ENCODE results near the gene TMEM51. TPM values are rescaled to one million over a fixed set of nuclear protein-coding genes. Genes with fewer than 3 reads are reported as not detected.

Gene TMEM51
- total and polyA plus RNA-seq, 2 donors, result 3.4 to 9.7 TPM

- Histone ChIP-seq H3K36me3 (ENCODE audit: control insufficient read depth in 2 of 2, insufficient read depth in 2 of 2, low read length in 1 of 2) (no peaks in the 10 kb centered on the region), H3K27me3 (ENCODE audit: control insufficient read depth in 2 of 2, insufficient read depth in 1 of 2, low read length in 1 of 2) (no peaks in the 10 kb centered on the region), H3K9me3 (ENCODE audit: control insufficient read depth in 2 of 2, insufficient read depth in 1 of 2, low read length in 1 of 2) (no peaks in the 10 kb centered on the region), H3K4me1 (ENCODE audit: control insufficient read depth in 2 of 2, insufficient read depth in 2 of 2, low read length in 2 of 2) (no peaks in the 10 kb centered on the region), H3K4me3 (ENCODE audit: low read length in 2 of 2) (no peak overlapping the region), H3K27ac (ENCODE audit: low read depth in 1 of 2, low read length in 1 of 2) (no peak overlapping the region)
- WGBS, result 93% methylated on average over 9 of the region's 9 CpGs
- DNase-seq (ENCODE audit: low read depth in 6 of 9, low spot score in 9 of 9), result no peak
Measured at GRCh38 chr1:15236746-15237145, 83.2 kb downstream of the TMEM51 start.

DNA sequence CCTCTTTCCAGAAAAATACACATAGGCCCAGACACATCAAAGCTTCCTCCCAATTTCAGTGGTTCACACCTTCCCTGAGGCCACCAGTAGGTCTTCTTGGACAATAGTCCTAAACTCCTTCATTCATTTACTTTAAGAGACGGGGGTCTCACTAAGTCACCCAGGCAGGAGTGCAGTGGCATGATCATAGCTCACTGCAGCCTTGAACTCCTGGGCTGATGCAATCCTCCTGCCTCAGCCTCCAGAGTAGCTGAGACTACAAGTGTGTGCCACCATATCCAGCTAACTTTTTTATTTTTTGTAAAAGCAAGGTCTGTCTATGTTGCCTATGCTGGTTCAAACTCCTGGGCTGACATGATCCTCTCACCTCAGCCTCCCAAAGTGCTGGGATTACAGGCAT, 85.2 kb downstream of the TMEM51 start:
- Histone ChIP-seq H3K27ac (ENCODE audit: low read depth in 1 of 2, low read length in 1 of 2) (no peak overlapping the region), H3K4me1 (ENCODE audit: control insufficient read depth in 2 of 2, insufficient read depth in 2 of 2, low read length in 2 of 2) (no peaks in the 10 kb centered on the region), H3K4me3 (ENCODE audit: low read length in 2 of 2) (no peak overlapping the region), H3K9me3 (ENCODE audit: control insufficient read depth in 2 of 2, insufficient read depth in 1 of 2, low read length in 1 of 2) (no peaks in the 10 kb centered on the region), H3K36me3 (ENCODE audit: control insufficient read depth in 2 of 2, insufficient read depth in 2 of 2, low read length in 1 of 2) (no peaks in the 10 kb centered on the region), H3K27me3 (ENCODE audit: control insufficient read depth in 2 of 2, insufficient read depth in 1 of 2, low read length in 1 of 2) (peaks cover 0 to 3% of the 10 kb centered on the region in 2 donors)
- WGBS, result 95% methylated on average over 1 of the region's 1 CpG
- DNase-seq (ENCODE audit: low read depth in 6 of 9, low spot score in 9 of 9), result no peak

GRCh38 chr1:15242766-15243165, 89.2 kb downstream of the TMEM51 start:
- Histone ChIP-seq H3K9me3 (ENCODE audit: control insufficient read depth in 2 of 2, insufficient read depth in 1 of 2, low read length in 1 of 2) (no peaks in the 10 kb centered on the region), H3K27ac (ENCODE audit: low read depth in 1 of 2, low read length in 1 of 2) (no peak overlapping the region), H3K36me3 (ENCODE audit: control insufficient read depth in 2 of 2, insufficient read depth in 2 of 2, low read length in 1 of 2) (no peaks in the 10 kb centered on the region), H3K27me3 (ENCODE audit: control insufficient read depth in 2 of 2, insufficient read depth in 1 of 2, low read length in 1 of 2) (peaks cover 9 to 36% of the 10 kb centered on the region in 2 donors), H3K4me3 (ENCODE audit: low read length in 2 of 2) (no peak overlapping the region), H3K4me1 (ENCODE audit: control insufficient read depth in 2 of 2, insufficient read depth in 2 of 2, low read length in 2 of 2) (peaks cover 2% of the 10 kb centered on the region in 2 donors)
- 94% methylated on average over 7 of the region's 7 CpGs for WGBS
- DNase-seq (ENCODE audit: low read depth in 6 of 9, low spot score in 9 of 9), result no peak

DNA sequence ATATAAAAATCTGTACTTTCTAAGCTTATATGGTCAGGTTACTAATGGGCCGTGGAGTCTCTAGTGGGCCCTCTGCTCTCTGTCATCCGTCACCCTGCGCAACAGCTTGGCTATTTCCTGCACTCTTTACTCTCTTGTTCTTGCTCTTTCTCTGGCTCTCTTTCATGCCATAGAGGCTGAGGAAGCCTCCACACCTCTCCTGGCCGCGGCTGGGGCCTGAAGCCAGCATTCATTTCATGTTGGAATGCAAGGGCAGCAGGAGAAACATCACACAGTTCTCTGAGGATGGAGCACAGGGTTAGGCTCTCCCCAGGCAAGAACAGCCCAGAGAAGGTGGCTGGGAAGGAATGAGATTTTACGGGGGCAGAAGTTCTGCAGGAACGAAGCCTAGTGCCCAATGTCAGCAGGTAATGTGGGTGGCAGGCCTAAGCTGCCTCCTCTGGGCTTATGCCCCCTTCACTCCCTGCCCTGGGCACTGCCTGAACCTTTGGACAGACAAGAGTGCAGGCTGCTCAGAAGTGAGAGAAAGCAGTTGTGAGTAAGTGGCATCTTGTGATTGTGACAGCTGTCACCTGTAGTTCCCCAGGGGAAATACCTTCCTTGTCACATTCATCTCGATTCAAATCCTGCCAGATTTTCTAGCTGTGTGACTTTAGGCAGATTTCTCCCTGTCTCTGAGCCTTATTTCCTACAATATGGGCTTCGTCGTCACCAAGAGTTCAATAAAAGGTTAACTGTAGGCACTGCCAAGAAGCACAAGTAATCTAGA, 89.9 kb downstream of the TMEM51 start:
- WGBS, result 85% methylated on average over 10 of the region's 10 CpGs
- H3K4me1 ChIP-seq (ENCODE audit: control insufficient read depth in 2 of 2, insufficient read depth in 2 of 2, low read length in 2 of 2), result peaks cover 2 to 5% of the 10 kb centered on the region in 2 donors

GRCh38 chr1:15244813-15245212, 91.3 kb downstream of the TMEM51 start:
- no peak overlapping the region for H3K27ac ChIP-seq (ENCODE audit: low read depth in 1 of 2, low read length in 1 of 2)
- WGBS, result 94% methylated on average over 5 of the region's 5 CpGs
- DNase-seq (ENCODE audit: low read depth in 6 of 9, low spot score in 9 of 9), result no peak
- peaks cover 2 to 9% of the 10 kb centered on the region in 2 donors for H3K4me1 ChIP-seq (ENCODE audit: control insufficient read depth in 2 of 2, insufficient read depth in 2 of 2, low read length in 2 of 2)
- H3K4me3 ChIP-seq (ENCODE audit: low read length in 2 of 2), result no peak overlapping the region
- H3K9me3 ChIP-seq (ENCODE audit: control insufficient read depth in 2 of 2, insufficient read depth in 1 of 2, low read length in 1 of 2), result no peaks in the 10 kb centered on the region
- peaks cover 9 to 46% of the 10 kb centered on the region in 2 donors for H3K27me3 ChIP-seq (ENCODE audit: control insufficient read depth in 2 of 2, insufficient read depth in 1 of 2, low read length in 1 of 2)
- H3K36me3 ChIP-seq (ENCODE audit: control insufficient read depth in 2 of 2, insufficient read depth in 2 of 2, low read length in 1 of 2), result no peaks in the 10 kb centered on the region

More for the DNA sequence above, 89.9 kb downstream of the TMEM51 start:
- H3K36me3 ChIP-seq (ENCODE audit: control insufficient read depth in 2 of 2, insufficient read depth in 2 of 2, low read length in 1 of 2), result no peaks in the 10 kb centered on the region
- no peaks in the 10 kb centered on the region for H3K9me3 ChIP-seq (ENCODE audit: control insufficient read depth in 2 of 2, insufficient read depth in 1 of 2, low read length in 1 of 2)
- no peak for DNase-seq (ENCODE audit: low read depth in 6 of 9, low spot score in 9 of 9)
- H3K27me3 ChIP-seq (ENCODE audit: control insufficient read depth in 2 of 2, insufficient read depth in 1 of 2, low read length in 1 of 2), result peaks cover 9 to 42% of the 10 kb centered on the region in 2 donors
- H3K4me3 ChIP-seq (ENCODE audit: low read length in 2 of 2), result no peak overlapping the region
- H3K27ac ChIP-seq (ENCODE audit: low read depth in 1 of 2, low read length in 1 of 2), result no peak overlapping the region

- H3K9me3 ChIP-seq (ENCODE audit: control insufficient read depth in 2 of 2, insufficient read depth in 1 of 2, low read length in 1 of 2), result no peaks in the 10 kb centered on the region
- peaks cover 9 to 48% of the 10 kb centered on the region in 2 donors for H3K27me3 ChIP-seq (ENCODE audit: control insufficient read depth in 2 of 2, insufficient read depth in 1 of 2, low read length in 1 of 2)
- 74% methylated on average over 11 of the region's 11 CpGs for WGBS
- peaks cover 2 to 9% of the 10 kb centered on the region in 2 donors for H3K4me1 ChIP-seq (ENCODE audit: control insufficient read depth in 2 of 2, insufficient read depth in 2 of 2, low read length in 2 of 2)
- H3K27ac ChIP-seq (ENCODE audit: low read depth in 1 of 2, low read length in 1 of 2), result no peak overlapping the region
- DNase-seq (ENCODE audit: low read depth in 6 of 9, low spot score in 9 of 9), result no peak
- H3K36me3 ChIP-seq (ENCODE audit: control insufficient read depth in 2 of 2, insufficient read depth in 2 of 2, low read length in 1 of 2), result no peaks in the 10 kb centered on the region
- H3K4me3 ChIP-seq (ENCODE audit: low read length in 2 of 2), result no peak overlapping the region
Measured at GRCh38 chr1:15245593-15246360, 92.2 kb downstream of the TMEM51 start.

- Histone ChIP-seq H3K27me3 (ENCODE audit: control insufficient read depth in 2 of 2, insufficient read depth in 1 of 2, low read length in 1 of 2) (peaks cover 9 to 53% of the 10 kb centered on the region in 2 donors), H3K9me3 (ENCODE audit: control insufficient read depth in 2 of 2, insufficient read depth in 1 of 2, low read length in 1 of 2) (no peaks in the 10 kb centered on the region), H3K36me3 (ENCODE audit: control insufficient read depth in 2 of 2, insufficient read depth in 2 of 2, low read length in 1 of 2) (no peaks in the 10 kb centered on the region), H3K27ac (ENCODE audit: low read depth in 1 of 2, low read length in 1 of 2) (no peak within 1 kb of the TSS), H3K4me1 (ENCODE audit: control insufficient read depth in 2 of 2, insufficient read depth in 2 of 2, low read length in 2 of 2) (peaks cover 2 to 9% of the 10 kb centered on the region in 2 donors), H3K4me3 (ENCODE audit: low read length in 2 of 2) (peak within 1 kb of the TSS in 1 of 2 donors; percentile 26)
- DNase-seq (ENCODE audit: low read depth in 6 of 9, low spot score in 9 of 9), result peak in 2 of 9 donors; percentile 17
- 8% methylated on average over 55 of the region's 55 CpGs for WGBS
Measured at GRCh38 chr1:15246960-15247614, 93.5 kb downstream of the TMEM51 start, which contains the start of gene FHAD1. FHAD1 (plus strand) TSS chr1:15247223; CDS start chr1:15251785, 4,562 bp downstream.

GRCh38 chr1:15248216-15248615, 94.7 kb downstream of the TMEM51 start:
- no peak overlapping the region for H3K4me3 ChIP-seq (ENCODE audit: low read length in 2 of 2)
- H3K36me3 ChIP-seq (ENCODE audit: control insufficient read depth in 2 of 2, insufficient read depth in 2 of 2, low read length in 1 of 2), result no peaks in the 10 kb centered on the region
- no peak for DNase-seq (ENCODE audit: low read depth in 6 of 9, low spot score in 9 of 9)
- H3K27ac ChIP-seq (ENCODE audit: low read depth in 1 of 2, low read length in 1 of 2), result no peak overlapping the region
- WGBS, result 95% methylated on average over 4 of the region's 4 CpGs
- peaks cover 9 to 56% of the 10 kb centered on the region in 2 donors for H3K27me3 ChIP-seq (ENCODE audit: control insufficient read depth in 2 of 2, insufficient read depth in 1 of 2, low read length in 1 of 2)
- no peaks in the 10 kb centered on the region for H3K9me3 ChIP-seq (ENCODE audit: control insufficient read depth in 2 of 2, insufficient read depth in 1 of 2, low read length in 1 of 2)
- peaks cover 2 to 9% of the 10 kb centered on the region in 2 donors for H3K4me1 ChIP-seq (ENCODE audit: control insufficient read depth in 2 of 2, insufficient read depth in 2 of 2, low read length in 2 of 2)

Measured in thymus (tissue), 11 donors.